Ovary (tissue), 9 donors: Measurements from ENCODE around the gene PPME1. TPM values are rescaled to one million over a fixed set of nuclear protein-coding genes. Genes with fewer than 3 reads are reported as not detected.

Experiments
- DNase-seq, 5 donors: peaks; one replicate each; pipeline ENCODE4 v3.0.0-alpha.2; 2019 to 2020
- H3K27ac ChIP-seq, 2 donors: fragments of 200-600 bp; one replicate each; pipeline versions ENCODE4 v1.5.1 to v1.8.0; 2019 to 2022
- H3K27me3 ChIP-seq: fragments of 200-600 bp; one replicate; pipeline ENCODE4 v1.8.0; 2022
- H3K36me3 ChIP-seq: fragments of 200-600 bp; sonication (generic); one replicate; pipeline ENCODE4 v1.5.1; 2019
- H3K4me1 ChIP-seq: one replicate; pipeline ENCODE4 v1.8.1; 2013; ENCODE audit warnings: mild to moderate bottlenecking, moderate library complexity; ENCODE audit not compliant: insufficient read depth
- H3K4me3 ChIP-seq: fragments of 200-600 bp; sonication (generic); one replicate; pipeline ENCODE4 v1.5.1; 2017
- H3K9me3 ChIP-seq, 2 donors: fragments of 200-600 bp in 1 of 2; sonication (generic) in 1 of 2; one replicate each; pipeline versions ENCODE4 v1.5.1 to v1.8.1; 2013 to 2019; ENCODE audit warnings: mild to moderate bottlenecking in 1 of 2, moderate library complexity in 1 of 2
- CTCF ChIP-seq, 3 donors: fragments of 450-650 bp in 2 of 3; fragments of 200-600 bp in 1 of 3; IDR thresholded peaks; one replicate each; pipeline versions ENCODE4 v1.5.1 to v1.8.0; 2016 to 2022; ENCODE audit warnings: antibody characterized with exemption in 3 of 3, mild to moderate bottlenecking in 1 of 3
- EP300 ChIP-seq: sonication (generic); formaldehyde crosslinking; IDR thresholded peaks from one replicate; pipeline ENCODE4 v1.6.1; 2017; ENCODE audit warnings: antibody characterized with exemption
- POLR2A ChIP-seq: fragments of 450-650 bp; IDR thresholded peaks from one replicate; pipeline ENCODE4 v1.6.1; 2017; ENCODE audit warnings: antibody characterized with exemption, mild to moderate bottlenecking, moderate library complexity
- WGBS, 3 donors: extraction: QIAGEN DNeasy Blood & Tissue Kit in 1 of 3; methylation state at CpG; one replicate each; pipeline versions ENCODE4 v1.1.5 to v1.1.7; 2013 to 2017; 5-methylcytosine and 5-hydroxymethylcytosine counted together
- intact Hi-C, 4 donors: fragments of 100-400 bp; cut with DNase I; formaldehyde crosslinking; loops; one replicate each; pipeline versions ENCODE4 v1.11.0 to v1.15.1; 2022 to 2023
- polyA plus RNA-seq, 2 donors: library from polyadenylated mRNA; stranded (reverse); fragments of 200-250 nt in 1 of 2; fragments of 350-450 nt in 1 of 2; fragmentation: Illumina TruSeq in 1 of 2; extraction: RNeasy Lipid Tissue Mini Kit (QIAGEN cat#74804) in 1 of 2; gene quantifications; one replicate each; pipeline ENCODE4 v1.2.3, GENCODE V29; 2013 to 2014
- total RNA-seq, 7 donors: library from RNA; depleted of rRNA in 2 of 7; stranded (reverse); fragments of >200 nt in 2 of 7; fragmentation: NEBNext Ultra II Directional in 3 of 7; extraction: Animal tissue kit (Norgen Biotek cat#: 25700) in 3 of 7; gene quantifications; one replicate each; pipeline versions ENCODE4 v1.1.0 to v1.2.4, GENCODE V29; 2016 to 2023
- donor health status: DM: no; HTN: no; CAD: no; lungs with moderate emphysema.
- donor health status: DM: no; HTN: no; CAD: no.
- donor health status: Bipolar disorder and iron deficiency.
- donor health status: DM: yes; HTN: yes; CAD: no.
- donor health status: DM: no; HTN: no; CAD: no.
- donor health status: DM: yes; HTN: yes; CAD: no.

PPME1 gene
- total and polyA plus RNA-seq, 9 donors: 19.6 to 42.2 (median 35.8) TPM

- intact Hi-C loops: no loop called here
- H3K4me3 ChIP-seq: no peak overlapping the region
- WGBS, 3 donors: 56 to 73% (median 71%) methylated on average over 5 of the region's 5 CpGs
- no peaks in the 10 kb centered on the region for H3K36me3 ChIP-seq
- no peak for DNase-seq
- H3K27ac ChIP-seq: peak overlapping the region in 1 of 2 donors; percentile 23
- TF ChIP-seq CTCF (IDR thresholded peaks at IDR 0.05) (no peak), POLR2A (no peak), EP300 (no peak)
- H3K27me3 ChIP-seq: no peaks in the 10 kb centered on the region
- H3K9me3 ChIP-seq: no peaks in the 10 kb centered on the region
- peaks cover 2% of the 10 kb centered on the region for H3K4me1 ChIP-seq
Observed at GRCh38 chr11:74279256-74279655, 108.2 kb downstream of the PPME1 start.

GRCh38 chr11:74280494-74280893, 109.4 kb downstream of the PPME1 start:
- no peak overlapping the region for H3K27ac ChIP-seq

GRCh38 chr11:74282421-74282820, 111.3 kb downstream of the PPME1 start:
- Histone ChIP-seq H3K9me3 (no peaks in the 10 kb centered on the region), H3K36me3 (no peaks in the 10 kb centered on the region), H3K4me3 (no peak overlapping the region), H3K27ac (no peak overlapping the region), H3K27me3 (no peaks in the 10 kb centered on the region), H3K4me1 (peaks cover 2% of the 10 kb centered on the region)
- intact Hi-C loops: no loop called here
- TF ChIP-seq POLR2A (no peak), CTCF (IDR thresholded peaks at IDR 0.05) (no peak), EP300 (no peak)
- DNase-seq: no peak
- 63 to 77% (median 67%) methylated on average over 3 of the region's 3 CpGs for WGBS, 3 donors

More at GRCh38 chr11:74280494-74280893, 109.4 kb downstream of the PPME1 start:
- Histone ChIP-seq H3K36me3 (no peaks in the 10 kb centered on the region), H3K4me1 (peaks cover 2% of the 10 kb centered on the region), H3K27me3 (no peaks in the 10 kb centered on the region), H3K9me3 (no peaks in the 10 kb centered on the region), H3K4me3 (no peak overlapping the region)
- TF ChIP-seq POLR2A (no peak), CTCF (IDR thresholded peaks at IDR 0.05) (no peak), EP300 (no peak)
- intact Hi-C loops: no loop called here
- DNase-seq: no peak

- peaks cover 2% of the 10 kb centered on the region for H3K4me1 ChIP-seq
- TF ChIP-seq EP300: no peak
- TF ChIP-seq CTCF (IDR thresholded peaks at IDR 0.05): no peak
- TF ChIP-seq POLR2A: no peak
- H3K4me3 ChIP-seq: no peak overlapping the region
- no peaks in the 10 kb centered on the region for H3K9me3 ChIP-seq
- WGBS, 3 donors: 62 to 68% (median 62%) methylated on average over 5 of the region's 5 CpGs
- no peak overlapping the region for H3K27ac ChIP-seq
- intact Hi-C loops: no loop called here
- DNase-seq: no peak
- H3K27me3 ChIP-seq: no peaks in the 10 kb centered on the region
- no peaks in the 10 kb centered on the region for H3K36me3 ChIP-seq
Observed at GRCh38 chr11:74282914-74283371, 111.9 kb downstream of the PPME1 start.
